ENCODE results near the gene D2HGDH. TPM values are rescaled to one million over a fixed set of nuclear protein-coding genes. Genes with fewer than 3 reads are reported as not detected.
"Not testable (repeated sequence)": the region's sequence is repeated elsewhere in the genome, so short reads cannot be mapped to it uniquely, and the experiment has no call there.

The D2HGDH gene
- total RNA-seq, 1 donor from 2014 or later = 14.5 TPM

- DNase-seq (ENCODE audit: low spot score) = peak; percentile 71
- Mint-ChIP-seq H3K27me3 (ENCODE audit: low read depth) (peaks cover 3% of the 10 kb centered on the region), H3K36me3 (ENCODE audit: low read depth) (no peaks in the 10 kb centered on the region), H3K27ac (ENCODE audit: unreplicated experiment) (no peak overlapping the region), H3K4me3 (ENCODE audit: unreplicated experiment) (no peak overlapping the region), H3K9me3 (ENCODE audit: low read depth) (no peaks in the 10 kb centered on the region), H3K4me1 (ENCODE audit: low read depth) (no peaks in the 10 kb centered on the region)
- TF ChIP-seq CTCF (IDR thresholded peaks at IDR 0.05) = no peak
Measured at GRCh38 chr2:241817126-241817820, 82.8 kb downstream of the D2HGDH start.

GRCh38 chr2:241817821-241818215 is 83.4 kb downstream of the D2HGDH start:
- H3K4me1 Mint-ChIP-seq (ENCODE audit: low read depth); DNase-seq (ENCODE audit: low spot score); H3K4me3 Mint-ChIP-seq (ENCODE audit: unreplicated experiment); H3K27me3 Mint-ChIP-seq (ENCODE audit: low read depth); H3K27ac Mint-ChIP-seq (ENCODE audit: unreplicated experiment); H3K36me3 Mint-ChIP-seq (ENCODE audit: low read depth); H3K9me3 Mint-ChIP-seq (ENCODE audit: low read depth): not testable (repeated sequence)

Other genes with a start within 250 kb of the D2HGDH start
- 158 to 174 TPM (median 169 TPM) in 3 replicates for gene STK25, start 226.0 kb upstream of the D2HGDH start, total RNA-seq
- 28.5 to 46.8 TPM (median 44.6 TPM) in 3 replicates for gene BOK, start 175.9 kb upstream of the D2HGDH start, total RNA-seq
- gene THAP4, start 97.5 kb upstream of the D2HGDH start, total RNA-seq = 40.9 to 42.4 TPM (median 41.4 TPM) in 3 replicates
- gene ATG4B, start 96.9 kb upstream of the D2HGDH start, total RNA-seq = 53.1 to 64.0 TPM (median 57.2 TPM) in 3 replicates
- gene DTYMK, start 47.8 kb upstream of the D2HGDH start, total RNA-seq = 22.7 to 32.7 TPM (median 23.1 TPM) in 3 replicates
- gene ING5, start 32.6 kb upstream of the D2HGDH start, total RNA-seq = 13.8 to 25.2 TPM (median 16.3 TPM) in 3 replicates
- 0.52 to 1.3 TPM in 2 of 3 replicates, not detected in the other for gene GAL3ST2, start 42.2 kb downstream of the D2HGDH start, total RNA-seq
- 0.42 to 1.3 TPM (median 0.85 TPM) in 3 replicates for gene NEU4, start 74.6 kb downstream of the D2HGDH start, total RNA-seq
- not detected in 3 replicates for gene PDCD1, start 124.3 kb downstream of the D2HGDH start, total RNA-seq
- not detected in 3 replicates for gene RTP5, start 135.1 kb downstream of the D2HGDH start, total RNA-seq